Activated CD8-positive, alpha-beta memory T cell treated with anti-CD3 and anti-CD28 coated beads, Interleukin-2, amount 50 U/mL, for 1 hour (primary cell): ENCODE results near the gene RINL.
"Not testable (repeated sequence)": the region's sequence is repeated elsewhere in the genome, so short reads cannot be mapped to it uniquely, and the experiment has no call there.

Source experiments
- DNase-seq: peaks from one replicate; pipeline ENCODE4 v3.0.0-alpha.2; 2020; ENCODE audit errors: extremely low read depth

Gene RINL

GRCh38 chr19:38834104-38834490 is 44.0 kb downstream of the RINL start:
- DNase-seq: no peak

GRCh38 chr19:38833092-38833425 is 45.0 kb downstream of the RINL start:
- DNase-seq: no peak

DNA sequence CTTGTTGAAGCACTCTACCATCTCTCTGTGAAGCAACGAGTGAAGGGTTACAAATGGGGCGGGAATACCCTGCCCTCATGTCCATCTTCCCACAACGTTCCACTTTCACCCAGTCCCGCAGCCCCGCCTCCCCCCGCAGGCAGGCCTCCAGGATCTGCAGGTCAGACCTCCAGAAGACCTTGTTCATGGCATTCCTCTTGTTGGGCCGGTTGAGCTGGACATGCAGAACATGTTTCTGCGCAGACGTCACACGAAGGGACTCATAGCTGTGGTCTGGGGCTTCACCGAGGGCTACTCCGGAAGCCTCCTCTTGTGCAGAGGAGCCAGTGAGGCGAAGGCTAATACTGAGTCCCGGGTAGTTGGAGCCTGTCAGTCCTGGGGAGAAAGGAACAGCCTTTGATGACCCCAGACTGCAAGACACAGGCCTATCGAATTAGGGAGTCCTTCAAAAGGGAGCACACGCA is 46.9 kb downstream of the RINL start:
- DNase-seq: no peak

GRCh38 chr19:38830039-38830733 is 47.9 kb downstream of the RINL start:
- no peak for DNase-seq

DNA sequence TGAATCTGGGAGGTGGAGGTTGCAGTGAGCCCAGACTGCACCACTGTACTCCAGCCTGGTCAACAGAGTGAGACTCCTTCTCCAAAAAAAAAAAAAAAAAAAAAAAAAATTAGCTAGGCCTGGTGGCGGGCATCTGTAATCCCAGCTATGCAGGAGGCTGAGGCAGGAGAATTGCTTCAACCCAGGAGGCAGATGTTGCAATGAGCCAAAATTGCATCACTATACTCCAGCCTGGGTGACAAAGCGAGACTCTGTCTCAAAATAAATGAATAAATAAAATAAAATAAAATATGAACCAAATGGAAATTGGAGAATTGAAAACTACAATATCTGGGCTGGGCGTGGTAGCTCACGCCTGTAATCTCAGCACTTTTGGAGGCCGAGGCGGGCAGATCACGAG is 48.9 kb downstream of the RINL start:
- not testable (repeated sequence) for DNase-seq

- DNase-seq: no peak
Observed at GRCh38 chr19:38826856-38827551, 51.1 kb downstream of the RINL start.

- DNase-seq: not testable (repeated sequence)
Observed at GRCh38 chr19:38825936-38826335, 52.1 kb downstream of the RINL start.

DNA sequence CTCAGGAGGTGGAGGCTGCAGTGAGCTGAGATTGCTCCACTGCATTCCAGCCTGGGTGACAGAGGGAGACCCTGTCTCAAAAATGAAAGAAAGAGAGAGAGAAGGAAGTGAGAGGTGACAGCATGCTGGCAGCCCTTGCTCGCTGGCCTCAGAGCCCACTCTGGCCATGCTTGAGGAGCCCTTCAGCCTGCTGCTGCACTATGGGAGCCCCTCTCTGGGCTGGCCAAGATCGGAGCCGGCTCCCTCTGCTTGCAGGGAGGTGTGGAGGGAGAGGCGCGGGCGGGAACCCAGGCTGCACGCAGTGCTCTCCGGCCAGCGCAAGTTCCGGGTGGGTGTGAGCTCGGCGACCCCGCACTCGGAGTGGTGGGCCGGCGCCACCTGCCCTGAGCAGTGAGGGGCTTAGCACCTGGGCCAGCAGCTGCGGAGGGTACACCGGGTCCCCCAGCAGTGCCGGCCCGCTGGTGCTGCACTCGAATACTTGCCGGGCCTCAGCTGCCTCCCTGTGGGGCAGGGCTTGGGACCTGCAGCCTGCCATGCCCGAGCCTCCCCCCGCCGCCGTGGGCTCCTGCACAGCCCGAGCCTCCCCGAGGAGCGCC is 56.7 kb downstream of the RINL start:
- not testable (repeated sequence) for DNase-seq

DNA sequence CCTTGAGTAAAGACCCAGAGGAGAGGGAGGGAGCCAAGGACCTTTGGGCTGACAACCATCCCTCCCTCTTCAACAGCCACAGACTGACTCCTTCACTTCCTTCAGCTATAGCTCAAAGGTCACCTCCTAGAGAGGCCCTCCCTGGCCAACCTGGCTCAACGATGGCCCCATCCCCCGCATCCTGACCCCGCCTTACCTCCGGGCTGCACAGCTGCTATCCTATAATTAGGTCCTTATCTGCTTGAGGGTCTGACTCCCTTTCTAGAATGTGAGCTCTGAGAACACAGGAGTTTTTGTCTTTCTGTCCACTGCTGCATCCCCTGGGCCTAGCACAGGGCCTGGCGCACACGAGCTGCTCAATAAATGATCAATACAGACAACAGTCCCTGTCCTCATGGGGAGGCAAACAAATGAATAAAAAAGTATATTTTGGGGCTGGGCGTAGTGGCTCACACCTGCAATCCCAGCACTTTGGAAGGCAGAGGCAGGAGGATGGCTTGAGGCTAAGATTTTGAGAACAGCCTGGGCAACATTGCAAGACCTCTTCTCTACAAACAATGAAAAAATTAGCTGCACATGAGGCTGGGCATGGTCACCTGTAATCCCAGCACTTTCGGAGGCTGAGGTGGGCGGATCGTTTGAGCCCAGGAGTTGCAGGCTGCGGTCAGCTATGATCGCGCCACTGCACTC is 58.7 kb downstream of the RINL start:
- DNase-seq: no peak
